IPS DF 19.7 (cell line): Measurements from ENCODE around the gene GALNT17.

Experiments used
- DNase-seq: peaks from one replicate; pipeline ENCODE4 v3.0.0-alpha.2; 2013; ENCODE audit warnings: low read depth, low spot score

Gene GALNT17

DNA sequence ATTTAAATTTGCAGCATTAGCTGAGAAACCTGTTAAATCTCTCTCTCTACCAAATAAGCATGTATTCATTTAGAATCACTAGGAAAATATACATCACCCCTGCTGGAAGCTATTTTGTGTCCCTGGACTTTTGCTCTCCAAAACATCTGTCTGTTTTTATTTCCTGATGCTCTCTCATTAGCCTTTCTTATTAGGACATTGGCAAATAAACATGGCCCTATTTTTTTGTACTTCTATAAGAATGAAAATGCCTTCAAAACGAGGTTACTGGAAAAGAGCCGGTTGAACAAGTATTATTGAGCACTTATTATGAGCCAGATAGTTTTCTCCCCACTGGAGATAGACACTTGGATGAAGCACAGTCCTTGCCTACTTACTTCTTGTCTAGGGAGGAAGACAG lies 206.9 kb downstream of the GALNT17 start:
- DNase-seq = no peak

DNA sequence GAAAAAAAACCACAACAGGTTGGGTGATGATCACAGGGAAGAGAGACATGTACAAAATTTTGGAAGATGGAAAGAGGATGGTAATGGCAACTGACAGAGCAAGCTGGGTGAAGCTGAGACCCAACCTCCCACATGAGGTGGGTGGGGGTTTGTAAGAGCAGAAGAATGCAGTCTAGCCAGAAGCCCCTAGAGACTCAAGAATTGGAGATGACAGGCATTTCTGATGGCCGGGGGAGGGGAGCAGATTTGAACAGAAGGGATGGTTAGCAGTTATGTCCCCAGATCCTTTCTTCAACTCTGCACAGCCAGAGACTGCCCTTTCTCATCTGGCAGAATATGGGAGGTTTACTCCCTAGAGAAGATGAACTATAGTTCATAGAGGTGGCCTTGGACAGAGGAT lies 208.0 kb downstream of the GALNT17 start:
- no peak for DNase-seq

DNA sequence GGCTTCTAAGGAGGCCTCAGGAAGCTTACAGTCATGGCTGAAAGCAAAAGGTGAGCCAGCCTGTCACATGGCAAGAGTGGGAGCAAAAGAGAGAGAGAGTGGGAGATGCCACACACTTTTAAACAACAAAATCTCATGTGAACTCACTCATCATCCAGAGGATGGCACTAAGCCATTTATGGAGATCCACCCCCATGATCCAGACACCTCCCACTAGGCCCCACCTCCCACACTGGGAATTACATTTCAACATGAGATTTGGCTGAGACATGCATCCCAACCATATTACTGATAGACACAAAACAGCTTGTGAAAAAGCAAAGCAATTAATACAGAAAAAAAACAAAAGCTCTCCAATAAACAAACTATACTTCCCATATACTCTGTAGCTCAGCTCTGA lies 210.3 kb downstream of the GALNT17 start:
- DNase-seq = no peak

DNA sequence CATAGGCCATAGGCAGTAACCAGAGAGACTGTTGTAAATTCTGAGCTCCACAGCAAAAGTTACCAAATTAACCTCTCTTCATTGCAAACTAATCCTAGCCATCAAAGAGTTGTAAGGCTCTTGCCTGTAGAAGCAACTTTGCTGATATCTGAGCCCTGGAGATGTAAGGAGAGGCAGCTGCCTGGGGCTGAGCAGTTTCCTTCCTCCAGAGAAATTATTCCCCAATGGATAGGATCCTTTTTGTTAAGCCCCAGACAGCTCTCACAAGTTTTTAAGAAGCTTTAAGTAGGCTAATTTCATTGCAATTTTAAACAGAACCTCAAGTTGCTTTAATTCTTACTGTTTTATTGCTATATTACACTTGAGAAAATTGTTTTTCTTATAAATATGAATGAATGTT lies 211.1 kb downstream of the GALNT17 start:
- DNase-seq = no peak

DNA sequence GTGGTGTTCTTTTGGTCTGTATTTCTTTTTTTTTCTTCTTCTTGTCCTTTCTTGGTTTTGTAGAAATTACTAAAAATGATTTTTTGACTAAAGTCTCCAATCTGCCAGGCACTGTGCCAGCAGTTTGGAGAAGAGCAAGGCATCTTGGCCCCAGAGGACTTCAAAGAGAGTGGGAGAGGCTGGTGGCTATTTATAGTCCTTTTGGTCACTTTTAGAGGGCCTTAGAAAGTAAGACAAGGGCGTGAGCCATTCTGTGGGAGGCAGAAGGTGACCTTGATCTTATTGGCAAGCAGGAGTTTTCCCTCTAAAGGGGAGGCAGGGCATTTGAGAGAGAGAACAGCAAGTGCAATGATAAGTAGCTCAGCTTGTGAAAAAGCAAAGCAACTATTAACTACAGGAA lies 211.9 kb downstream of the GALNT17 start:
- DNase-seq = no peak

DNA sequence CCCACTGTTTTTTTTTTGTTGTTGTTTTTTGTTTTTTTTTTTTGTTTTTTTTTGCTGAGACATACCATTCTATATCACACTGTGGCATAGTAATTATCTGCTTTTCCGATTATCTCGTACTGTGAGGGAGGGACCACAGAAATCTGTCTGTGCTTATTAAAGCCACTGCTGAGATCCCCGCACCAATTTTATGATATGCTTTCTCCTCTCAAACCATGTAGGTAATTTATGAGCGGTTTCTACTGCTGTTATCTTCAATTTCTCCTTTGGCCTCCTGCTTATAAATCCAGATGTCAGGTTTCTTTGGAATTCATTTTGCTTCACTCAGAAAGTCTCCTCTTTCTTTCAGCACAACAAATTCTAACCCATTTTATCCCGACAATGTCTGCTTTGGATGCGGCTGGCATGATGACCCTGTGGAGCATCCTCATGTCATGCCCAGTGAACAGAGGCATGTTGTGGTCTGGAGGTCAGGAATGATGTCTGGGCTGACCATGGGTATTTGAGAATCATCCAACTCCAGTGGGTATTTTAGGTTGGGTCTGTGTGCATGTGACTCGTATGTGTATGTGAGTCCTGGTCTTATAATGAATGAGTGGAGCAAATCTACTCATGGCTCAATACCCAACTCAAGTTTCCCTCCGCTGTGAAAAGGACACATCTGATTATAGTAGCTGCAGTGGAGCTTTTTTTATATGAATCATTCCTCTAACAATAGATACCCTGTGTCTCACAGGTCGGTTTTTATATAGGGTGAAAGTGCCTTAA lies 213.4 kb downstream of the GALNT17 start:
- no peak for DNase-seq

DNA sequence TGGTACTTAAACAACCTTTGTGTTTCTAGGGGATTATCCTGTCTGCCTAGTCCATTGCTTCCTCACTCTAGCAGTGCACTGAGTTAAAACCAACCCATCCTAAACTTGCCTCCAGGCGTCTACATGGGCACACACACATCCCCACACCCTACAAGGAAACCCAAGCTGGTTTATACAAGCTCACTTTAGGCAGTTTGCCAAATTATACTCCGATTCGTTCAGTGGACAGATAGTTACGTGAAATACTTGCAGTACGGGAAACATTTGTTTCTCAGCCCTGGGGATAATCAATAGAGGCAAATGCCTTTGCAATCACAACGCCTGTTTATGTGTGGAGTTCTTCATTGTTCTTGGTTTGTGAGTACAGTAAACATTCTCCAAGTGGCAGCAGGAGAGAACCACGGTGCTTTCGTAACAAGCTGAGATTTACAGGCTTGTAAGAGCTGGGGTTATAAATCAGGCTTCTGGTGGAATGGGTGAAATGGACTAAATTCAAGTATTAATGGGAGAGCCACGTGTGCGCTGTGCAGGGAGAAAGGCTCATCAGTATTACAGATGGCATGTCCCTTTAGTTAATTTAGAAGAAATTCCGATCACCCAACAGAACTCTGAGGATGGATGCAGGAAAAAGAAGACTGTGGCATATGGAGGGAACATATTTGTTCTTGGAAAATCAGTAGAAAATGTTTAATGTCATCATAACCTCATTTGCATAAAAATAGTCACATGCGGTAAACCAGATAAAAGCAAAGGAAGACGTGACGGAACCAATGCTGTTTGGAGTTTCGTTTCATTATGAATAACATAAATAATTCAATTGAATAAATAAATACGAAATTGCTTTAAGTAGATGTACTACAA lies 217.1 kb downstream of the GALNT17 start:
- no peak for DNase-seq

DNA sequence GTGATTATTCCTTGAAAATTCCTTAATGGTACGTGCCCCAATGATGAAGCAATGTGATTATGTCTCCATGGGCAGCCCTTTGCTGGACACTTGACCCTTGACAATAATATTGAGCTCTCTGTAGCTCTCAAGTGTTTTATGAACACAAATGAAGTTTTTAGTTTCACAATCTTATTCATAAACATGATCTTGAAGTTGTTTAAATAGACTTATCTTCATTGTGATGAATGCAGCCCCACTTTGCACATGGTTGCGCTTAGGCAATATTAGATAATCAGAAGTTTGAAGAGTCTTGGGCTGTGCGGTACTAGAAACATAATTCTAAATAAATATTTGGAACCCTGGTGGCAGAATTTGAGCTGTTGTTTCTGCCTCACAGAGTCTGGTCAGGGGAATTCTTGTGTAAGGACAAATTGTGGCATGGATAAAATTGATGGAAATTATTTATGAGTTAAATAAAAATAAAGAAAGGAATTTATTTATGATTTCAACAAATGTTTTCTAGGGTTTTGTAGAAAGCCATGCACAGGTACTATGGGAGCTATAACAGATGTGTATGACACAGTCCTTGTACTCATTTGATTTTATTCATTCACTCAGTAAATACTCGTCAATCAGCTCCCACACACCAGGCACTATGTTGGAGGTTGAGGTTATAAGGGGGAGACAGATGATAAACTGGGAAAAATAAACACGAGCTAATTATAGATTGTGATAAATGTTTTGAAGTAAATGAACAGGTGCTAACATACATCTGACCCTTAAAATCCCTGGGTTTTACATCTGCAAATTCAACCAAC lies 217.9 kb downstream of the GALNT17 start:
- no peak for DNase-seq

DNA sequence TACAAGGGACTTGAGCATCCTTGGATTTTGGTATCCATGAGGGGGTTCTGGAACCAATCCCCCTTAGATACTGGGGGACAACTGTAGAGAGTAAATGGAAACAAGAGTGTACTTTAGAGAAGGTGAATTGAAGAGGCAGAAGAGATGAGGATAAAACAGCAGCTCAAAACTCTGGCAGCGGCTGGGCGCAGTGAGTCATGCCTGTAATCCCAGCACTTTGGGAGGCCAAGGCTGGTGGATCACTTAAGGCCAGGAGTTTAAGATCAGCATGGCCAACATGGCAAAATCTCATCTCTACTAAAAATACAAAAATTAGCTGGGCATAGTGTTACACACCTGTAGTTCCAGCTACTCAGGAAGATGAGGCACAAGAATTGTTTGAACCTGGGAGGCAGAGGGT lies 218.7 kb downstream of the GALNT17 start:
- no peak for DNase-seq

DNA sequence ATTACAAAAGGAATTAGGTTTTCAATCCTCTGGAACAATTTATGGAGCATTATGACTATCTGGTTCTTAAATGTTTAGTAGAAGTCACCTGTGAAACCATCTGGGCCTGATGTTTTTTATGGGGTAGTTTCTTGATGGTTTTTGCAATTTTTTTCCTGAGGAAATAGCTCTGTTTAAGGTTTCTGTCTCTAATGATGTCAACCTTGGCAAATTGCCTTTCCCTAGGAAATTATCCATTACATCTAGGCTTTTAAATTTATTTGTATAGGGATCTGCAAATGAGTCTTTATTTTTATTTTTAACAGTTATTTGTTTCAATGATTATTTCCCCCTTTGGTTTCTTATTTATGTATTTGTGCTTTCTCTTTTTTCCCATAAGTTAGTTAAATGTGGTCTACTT lies 222.8 kb downstream of the GALNT17 start:
- no peak for DNase-seq

DNA sequence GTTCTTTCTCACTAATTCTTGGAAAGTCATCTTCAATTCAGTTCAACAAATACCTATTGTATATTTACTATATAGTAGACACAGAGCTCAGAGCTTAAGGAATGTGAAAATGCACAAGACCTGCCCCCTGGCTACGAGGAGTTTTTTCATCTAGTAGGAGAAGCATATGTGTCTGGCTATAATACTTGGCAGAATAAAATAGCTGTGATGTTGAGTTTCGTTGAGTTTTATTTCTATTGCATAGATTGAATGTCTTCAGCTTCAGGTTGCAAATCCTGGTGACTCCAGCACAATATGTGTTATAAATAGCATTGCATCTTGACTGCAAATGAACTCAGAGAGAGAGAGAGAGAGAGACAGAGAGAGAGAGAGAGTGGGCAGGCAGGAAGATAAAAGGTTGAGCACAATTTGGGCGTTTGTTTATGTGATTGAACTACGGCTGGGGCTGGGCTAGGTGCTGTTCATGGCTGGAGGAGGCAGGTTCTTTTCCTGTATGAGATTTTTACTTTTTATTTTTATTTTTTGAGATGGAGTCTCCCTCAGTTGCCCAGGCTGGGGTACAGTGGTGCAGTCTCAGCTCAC lies 229.6 kb downstream of the GALNT17 start:
- no peak for DNase-seq

DNA sequence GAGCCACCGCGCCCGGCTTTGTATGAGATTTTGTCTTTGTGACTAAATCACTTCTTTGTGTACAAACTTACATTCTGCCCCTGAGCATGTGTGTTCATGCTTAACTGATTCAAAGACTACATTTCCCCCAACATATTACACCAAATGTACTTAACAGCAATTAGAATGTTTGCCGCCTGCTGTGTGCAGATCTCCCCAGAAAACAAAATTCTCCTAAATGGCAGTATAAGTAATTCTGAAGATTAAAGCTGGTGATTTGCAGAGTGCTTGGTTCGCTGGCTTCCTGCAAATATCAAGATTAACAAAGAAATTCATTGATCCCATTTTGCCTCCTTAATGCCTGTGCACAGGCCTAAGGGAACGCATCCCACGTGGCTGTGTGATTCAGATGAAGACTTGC lies 230.3 kb downstream of the GALNT17 start:
- DNase-seq = no peak

DNA sequence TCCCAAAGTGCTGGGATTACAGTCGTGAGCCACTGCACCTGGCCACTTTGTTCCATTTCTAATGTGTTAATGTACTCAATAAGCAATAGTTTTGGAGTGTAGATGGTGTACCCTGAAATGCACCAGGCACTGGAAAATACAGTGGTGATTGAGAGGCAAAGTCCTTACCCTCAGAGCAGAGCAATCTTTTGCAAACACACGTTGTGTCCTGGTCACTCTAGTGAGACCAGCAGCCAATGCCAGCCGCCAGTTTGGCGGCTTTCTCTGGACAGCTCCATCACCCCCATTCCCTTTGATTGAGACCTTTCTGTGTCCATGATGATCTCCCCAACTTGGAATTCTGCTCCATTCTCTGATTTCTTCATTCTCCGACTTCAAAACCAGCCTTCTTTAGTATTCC lies 231.3 kb downstream of the GALNT17 start:
- DNase-seq = no peak

DNA sequence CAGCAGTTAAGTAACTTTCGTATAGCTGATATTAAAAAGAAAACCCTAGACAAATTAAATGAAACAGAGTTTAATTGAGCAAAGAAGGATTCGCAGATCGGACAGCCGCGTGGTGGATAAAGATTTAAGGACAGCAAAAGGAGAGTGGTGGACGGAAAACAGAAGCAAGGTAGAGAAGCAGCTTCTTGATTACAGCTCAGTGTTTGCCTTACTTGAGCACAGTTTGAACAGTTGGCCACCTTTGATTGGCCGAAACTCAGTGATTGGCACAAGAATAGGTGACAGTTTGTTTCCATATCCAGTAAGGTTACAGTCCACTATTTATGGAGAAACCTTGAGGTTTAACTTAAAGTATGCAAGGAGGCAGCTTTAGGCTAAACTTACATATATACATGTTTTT lies 231.7 kb downstream of the GALNT17 start:
- DNase-seq = no peak

DNA sequence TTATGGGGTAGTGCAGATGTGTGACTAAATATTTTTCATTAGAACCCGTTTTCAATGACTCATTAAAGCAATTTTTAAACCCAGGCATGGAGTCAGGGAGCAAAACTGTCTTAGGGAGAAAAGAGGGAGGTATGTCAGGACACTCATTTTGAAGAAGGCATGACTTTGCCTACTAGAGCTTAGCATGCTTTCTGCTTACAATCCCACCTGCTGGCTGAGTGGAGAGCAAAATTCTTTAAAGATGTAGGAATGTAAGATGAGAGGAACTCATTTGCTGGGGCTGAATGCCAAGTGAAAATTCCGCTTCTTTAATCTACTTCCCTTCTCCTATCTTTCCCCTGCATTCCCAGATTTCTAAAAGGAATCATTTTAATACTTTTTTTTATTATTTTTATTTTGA lies 232.6 kb downstream of the GALNT17 start:
- peak; percentile 38 for DNase-seq

DNA sequence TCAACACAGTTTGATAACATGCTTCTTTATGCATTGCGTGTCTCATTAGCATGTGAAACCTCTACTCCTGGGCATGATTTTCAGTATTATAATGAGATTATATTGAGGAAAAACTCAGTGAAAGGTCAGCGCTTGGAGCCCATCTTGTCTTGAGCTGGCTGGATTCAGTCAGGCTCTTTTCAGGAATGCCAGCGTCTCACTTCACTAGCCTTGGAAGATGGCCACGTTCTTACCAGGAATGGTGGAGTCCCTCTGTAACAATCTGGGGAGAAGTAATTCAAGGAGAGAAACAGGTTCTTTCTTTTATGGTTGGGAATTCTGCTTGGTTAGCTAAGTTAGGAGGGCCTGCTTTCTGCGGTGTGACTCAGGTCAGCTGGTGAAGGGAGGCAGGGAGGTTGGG lies 241.0 kb downstream of the GALNT17 start:
- DNase-seq = no peak

DNA sequence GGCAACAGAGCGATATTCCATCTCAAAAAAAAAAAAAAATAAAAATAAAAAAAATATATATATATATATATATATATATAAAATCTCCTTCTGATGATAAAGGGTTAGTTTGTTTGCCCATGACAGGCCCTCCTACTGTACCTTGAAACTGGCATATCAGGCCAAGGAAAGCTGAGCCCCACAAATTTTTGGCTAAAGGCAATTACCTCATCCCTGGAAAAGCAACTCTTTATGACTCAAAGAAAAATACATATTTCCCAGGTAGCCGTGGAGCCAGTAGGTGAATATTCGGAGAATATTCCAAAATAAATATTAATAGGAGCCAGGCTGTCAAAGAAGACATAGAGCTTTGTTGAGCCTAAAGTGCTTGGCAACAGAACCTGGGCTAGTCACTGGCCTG lies 245.1 kb downstream of the GALNT17 start:
- no peak for DNase-seq

DNA sequence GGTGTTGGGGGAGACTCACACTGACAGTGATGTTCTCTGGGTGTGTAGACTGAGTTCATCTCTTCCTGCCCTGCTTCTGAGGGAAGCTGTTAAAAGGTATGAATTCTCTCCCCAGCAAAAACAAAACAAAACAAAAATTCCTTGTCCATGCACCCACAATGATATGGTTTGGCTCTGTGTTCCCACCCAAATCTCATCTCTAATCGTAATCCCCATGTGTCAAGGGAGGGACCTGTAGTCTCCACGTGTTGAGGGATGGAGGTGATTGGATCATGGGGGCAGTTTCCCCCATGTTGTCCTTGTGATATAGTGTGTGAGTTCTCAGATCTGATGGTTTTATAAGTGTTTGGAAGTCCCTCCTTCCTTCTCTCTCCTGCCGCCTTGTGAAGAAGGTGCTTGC lies 245.5 kb downstream of the GALNT17 start:
- no peak for DNase-seq

DNA sequence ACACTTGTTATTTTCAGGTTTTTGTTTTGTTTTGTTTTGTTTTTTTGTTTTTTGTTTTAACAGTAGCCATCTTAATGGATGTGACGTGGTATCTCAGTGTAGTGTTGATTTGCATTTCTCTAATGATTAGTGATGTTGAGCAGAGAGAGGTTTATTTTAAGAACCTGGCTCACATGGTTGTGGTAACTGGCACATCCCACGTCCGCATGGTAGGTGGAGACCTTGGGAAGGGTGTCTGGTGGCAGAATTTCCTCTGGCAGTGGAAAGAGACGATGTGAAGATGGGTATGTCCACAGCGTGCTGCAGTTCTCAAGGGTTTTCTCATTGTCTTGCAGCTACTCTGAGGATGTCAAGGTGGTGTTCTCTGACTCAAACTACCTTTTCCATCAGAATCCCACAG lies 252.2 kb downstream of the GALNT17 start:
- DNase-seq = no peak

DNA sequence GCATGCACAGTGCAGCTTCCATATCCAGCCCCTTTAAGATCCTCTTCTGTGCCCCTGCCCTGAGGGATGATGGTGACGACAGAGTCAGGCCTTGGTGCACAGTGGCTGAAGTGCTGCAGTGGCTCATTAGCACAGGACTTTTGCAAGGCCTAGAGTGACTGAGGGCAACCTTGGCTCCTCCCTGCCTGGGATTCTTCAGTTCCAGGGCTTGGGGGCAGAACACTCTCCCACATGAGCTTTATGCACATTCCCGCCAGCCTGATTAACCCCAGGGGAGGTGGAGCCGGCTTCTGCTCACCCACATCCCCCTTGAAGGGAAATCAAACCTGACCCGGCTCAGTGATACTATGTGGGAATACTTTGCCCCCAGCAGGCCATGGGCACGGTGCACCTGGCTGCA lies 253.4 kb downstream of the GALNT17 start:
- no peak for DNase-seq

DNA sequence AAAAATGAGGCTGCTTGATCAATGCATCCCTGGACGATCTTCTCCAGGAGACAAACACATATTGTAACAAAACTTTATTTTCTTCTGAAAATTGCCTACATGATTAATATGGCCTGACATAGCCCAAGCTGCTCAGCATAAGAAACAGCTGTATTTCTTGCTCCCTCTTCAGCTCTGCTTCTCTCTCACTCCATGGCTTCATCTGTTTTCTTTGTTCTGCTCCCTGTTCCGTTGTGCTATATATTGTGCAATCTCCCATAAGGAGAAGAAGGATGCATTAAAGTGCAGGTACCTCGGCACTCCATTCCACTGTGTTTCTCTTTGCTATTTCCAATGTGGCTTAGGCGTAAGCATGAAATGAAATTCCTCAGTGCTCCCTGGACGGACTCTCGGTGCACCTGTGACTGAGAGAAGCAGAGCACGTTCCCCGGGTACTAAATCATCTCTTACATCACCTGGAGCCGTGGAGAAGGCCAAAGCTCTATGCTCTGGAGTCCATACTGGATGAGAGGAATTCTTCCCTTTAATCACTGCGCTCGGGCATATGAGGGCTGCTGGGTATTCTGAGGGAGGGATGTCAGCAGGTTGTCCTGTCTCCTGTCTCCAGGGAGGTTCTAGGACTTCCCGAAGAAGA lies 254.3 kb downstream of the GALNT17 start:
- DNase-seq = no peak
